Measurements from ENCODE around the gene PDXP.

Gene PDXP

GRCh38 chr22:37714634-37715033, 56.1 kb downstream of the PDXP start:
- Histone ChIP-seq H3K27ac (ENCODE audit: low read length) (no peak overlapping the region), H3K4me1 (ENCODE audit: control insufficient read depth, low read depth, low read length) (no peaks in the 10 kb centered on the region), H3K4me3 (ENCODE audit: low read length) (no peak overlapping the region), H3K36me3 (ENCODE audit: control insufficient read depth, low read depth, low read length) (peaks cover 12% of the 10 kb centered on the region), H3K27me3 (ENCODE audit: control insufficient read depth, insufficient read depth, low read length) (no peaks in the 10 kb centered on the region), H3K9me3 (ENCODE audit: control insufficient read depth, low read depth, low read length) (no peaks in the 10 kb centered on the region), H3K9ac (ENCODE audit: low read length) (no peak overlapping the region)

DNA sequence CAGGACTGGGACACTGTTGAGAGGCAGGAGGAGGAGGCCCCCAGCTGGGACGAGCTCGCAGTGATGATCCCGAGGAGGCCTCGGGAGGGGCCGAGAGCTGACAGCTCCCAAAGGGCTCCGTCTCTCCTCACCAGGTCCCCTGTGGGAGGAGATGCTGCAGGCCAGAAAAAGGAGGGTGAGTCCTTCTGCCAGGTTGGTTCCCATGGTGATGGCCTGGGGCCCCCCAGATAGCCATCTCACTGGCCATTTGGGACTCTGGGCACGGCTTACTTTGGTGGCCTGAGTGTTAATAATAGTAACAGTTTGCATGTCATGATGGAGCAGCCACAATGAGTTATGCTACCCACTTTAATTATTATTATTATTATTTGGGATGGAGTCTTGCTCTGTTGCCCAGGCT, 57.2 kb downstream of the PDXP start:
- H3K9ac ChIP-seq (ENCODE audit: low read length) = no peak overlapping the region

More for the DNA sequence above, 57.2 kb downstream of the PDXP start:
- Histone ChIP-seq H3K4me1 (ENCODE audit: control insufficient read depth, low read depth, low read length) (no peaks in the 10 kb centered on the region), H3K27ac (ENCODE audit: low read length) (no peak overlapping the region), H3K4me3 (ENCODE audit: low read length) (no peak overlapping the region), H3K36me3 (ENCODE audit: control insufficient read depth, low read depth, low read length) (peaks cover 9% of the 10 kb centered on the region), H3K9me3 (ENCODE audit: control insufficient read depth, low read depth, low read length) (no peaks in the 10 kb centered on the region), H3K27me3 (ENCODE audit: control insufficient read depth, insufficient read depth, low read length) (no peaks in the 10 kb centered on the region)

Data from iPS-18a (cell line).